Upper lobe of right lung (tissue), 1 donor: ENCODE measurements around the gene UTP25. TPM values are rescaled to one million over a fixed set of nuclear protein-coding genes. Genes with fewer than 3 reads are reported as not detected.

Experiments used
- ATAC-seq: fragments of 200-7000 bp; cut with Tn5 transposase; one replicate; pipeline ENCODE4 v1.9.1; 2020; ENCODE audit warnings: mild to moderate bottlenecking, moderate library complexity
- DNase-seq: peaks from one replicate; pipeline ENCODE4 v3.0.0-alpha.2; 2020
- H3K27ac ChIP-seq: fragments of 200-600 bp; one replicate; pipeline ENCODE4 v1.8.0; 2022
- H3K27me3 ChIP-seq: fragments of 200-600 bp; one replicate; pipeline ENCODE4 v1.8.0; 2022; ENCODE audit warnings: mild to moderate bottlenecking
- H3K36me3 ChIP-seq: fragments of 200-600 bp; one replicate; pipeline ENCODE4 v1.8.0; 2022
- H3K4me1 ChIP-seq: fragments of 200-600 bp; one replicate; pipeline ENCODE4 v1.8.0; 2022
- H3K4me3 ChIP-seq: fragments of 200-600 bp; one replicate; pipeline ENCODE4 v1.8.0; 2022; ENCODE audit warnings: mild to moderate bottlenecking
- H3K9me3 ChIP-seq: fragments of 200-600 bp; one replicate; pipeline ENCODE4 v1.8.0; 2022
- intact Hi-C: fragments of 100-400 bp; cut with DNase I; formaldehyde crosslinking; loops from one replicate; pipeline ENCODE4 v1.11.0; 2022
- total RNA-seq: library from RNA; stranded (reverse); fragmentation: NEBNext Ultra II Directional; extraction: Animal tissue kit (Norgen Biotek cat#: 25700); gene quantifications from one replicate; pipeline ENCODE4 v1.2.1, GENCODE V29; 2021
- TF ChIP-seq, protein P1 (sequence below): fragments of 200-600 bp; IDR thresholded peaks from one replicate; pipeline ENCODE4 v1.8.0; 2022; ENCODE audit warnings: antibody characterized with exemption
- donor health status: DM: no; HTN: yes; CAD: no; lungs with severe emphysema.

UTP25 gene
- total RNA-seq, 1 donor from 2014 or later, result 7.1 TPM

DNA sequence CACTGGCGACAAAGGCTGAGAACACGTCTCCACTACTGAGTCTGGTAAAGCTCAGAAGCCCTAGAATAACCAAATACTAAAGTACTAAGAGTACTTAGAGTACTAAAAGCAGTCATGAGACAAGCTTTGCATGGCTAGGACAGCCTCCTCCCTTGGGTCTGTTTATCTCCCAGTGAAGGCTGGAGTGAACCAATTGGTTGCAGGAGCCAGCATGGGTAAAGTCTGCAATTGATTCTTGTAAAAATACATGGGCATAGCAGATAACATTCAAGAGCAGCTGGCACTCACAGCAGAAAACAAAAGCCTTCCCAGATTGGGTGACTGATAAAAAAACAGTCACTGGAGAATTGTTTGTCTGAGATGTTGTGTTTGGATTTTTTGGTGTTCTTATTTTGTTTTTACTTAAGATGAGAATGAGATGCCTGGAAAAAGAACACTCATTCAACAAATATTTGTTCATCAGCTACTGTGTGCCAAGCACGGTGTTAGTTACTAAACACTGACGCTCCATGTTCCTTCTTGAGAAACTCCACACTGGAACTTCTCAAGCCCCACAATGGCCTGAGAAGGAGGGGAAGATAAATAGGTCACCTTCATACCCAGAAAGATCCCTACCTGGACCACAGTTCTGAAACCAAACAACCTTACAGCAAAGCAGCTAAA, 25.5 kb upstream of the UTP25 start:
- Histone ChIP-seq H3K9me3 (no peaks in the 10 kb centered on the region), H3K4me3 (no peak overlapping the region), H3K27ac (no peak overlapping the region), H3K36me3 (no peaks in the 10 kb centered on the region), H3K27me3 (no peaks in the 10 kb centered on the region), H3K4me1 (peaks cover 4% of the 10 kb centered on the region)
- no peak for ATAC-seq
- intact Hi-C loops, result no loop called here
- TF ChIP-seq, protein P1, sequence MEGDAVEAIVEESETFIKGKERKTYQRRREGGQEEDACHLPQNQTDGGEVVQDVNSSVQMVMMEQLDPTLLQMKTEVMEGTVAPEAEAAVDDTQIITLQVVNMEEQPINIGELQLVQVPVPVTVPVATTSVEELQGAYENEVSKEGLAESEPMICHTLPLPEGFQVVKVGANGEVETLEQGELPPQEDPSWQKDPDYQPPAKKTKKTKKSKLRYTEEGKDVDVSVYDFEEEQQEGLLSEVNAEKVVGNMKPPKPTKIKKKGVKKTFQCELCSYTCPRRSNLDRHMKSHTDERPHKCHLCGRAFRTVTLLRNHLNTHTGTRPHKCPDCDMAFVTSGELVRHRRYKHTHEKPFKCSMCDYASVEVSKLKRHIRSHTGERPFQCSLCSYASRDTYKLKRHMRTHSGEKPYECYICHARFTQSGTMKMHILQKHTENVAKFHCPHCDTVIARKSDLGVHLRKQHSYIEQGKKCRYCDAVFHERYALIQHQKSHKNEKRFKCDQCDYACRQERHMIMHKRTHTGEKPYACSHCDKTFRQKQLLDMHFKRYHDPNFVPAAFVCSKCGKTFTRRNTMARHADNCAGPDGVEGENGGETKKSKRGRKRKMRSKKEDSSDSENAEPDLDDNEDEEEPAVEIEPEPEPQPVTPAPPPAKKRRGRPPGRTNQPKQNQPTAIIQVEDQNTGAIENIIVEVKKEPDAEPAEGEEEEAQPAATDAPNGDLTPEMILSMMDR, result no peak
- no peak for DNase-seq

DNA sequence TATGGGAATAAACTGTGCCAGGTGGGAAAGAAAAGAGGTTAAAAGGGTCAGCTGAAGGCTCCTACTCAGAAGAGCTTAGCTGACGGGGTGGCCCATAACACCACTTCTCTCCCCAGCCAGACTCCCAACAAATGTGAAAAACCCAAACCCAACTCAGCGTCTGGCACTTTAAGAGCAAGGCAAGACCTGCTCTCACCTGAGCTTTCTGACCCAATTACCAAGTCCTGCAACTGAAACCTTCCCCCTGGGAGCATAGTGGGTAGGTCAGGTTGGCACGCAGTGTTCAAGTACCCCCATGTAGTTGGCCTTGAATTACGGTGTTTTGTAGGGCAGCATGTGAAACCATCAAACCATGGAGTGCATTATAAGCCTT, 25.0 kb upstream of the UTP25 start:
- no peak overlapping the region for H3K27ac ChIP-seq
- TF ChIP-seq, protein P1, result no peak
- ATAC-seq, result no peak
- H3K27me3 ChIP-seq, result no peaks in the 10 kb centered on the region
- H3K4me1 ChIP-seq, result peaks cover 4% of the 10 kb centered on the region
- no peak overlapping the region for H3K4me3 ChIP-seq
- intact Hi-C loops, result no loop called here
- H3K9me3 ChIP-seq, result no peaks in the 10 kb centered on the region
- H3K36me3 ChIP-seq, result no peaks in the 10 kb centered on the region
- no peak for DNase-seq

DNA sequence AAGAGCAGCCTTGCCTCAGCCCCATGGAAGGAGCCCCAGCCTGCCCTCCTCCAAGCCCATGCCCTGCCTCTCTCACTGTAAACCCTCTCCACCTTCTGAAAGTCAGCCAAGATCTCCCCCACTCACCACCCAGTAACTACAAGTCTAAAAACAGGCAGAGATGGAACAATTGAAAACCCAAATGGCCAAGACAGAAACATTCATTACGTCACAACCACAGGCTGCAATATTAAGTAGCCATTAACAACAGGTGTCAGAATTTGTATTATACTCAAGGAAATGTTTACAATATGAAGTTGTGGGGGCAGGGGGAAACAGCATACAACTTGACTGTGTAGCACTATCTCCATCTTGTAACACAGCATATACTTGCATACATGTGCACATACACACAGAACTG, 24.2 kb upstream of the UTP25 start:
- no peaks in the 10 kb centered on the region for H3K36me3 ChIP-seq
- TF ChIP-seq, protein P1, result no peak
- no peak overlapping the region for H3K27ac ChIP-seq
- DNase-seq (no peak), ATAC-seq (no peak)
- no peak overlapping the region for H3K4me3 ChIP-seq
- peaks cover 4% of the 10 kb centered on the region for H3K4me1 ChIP-seq
- no peaks in the 10 kb centered on the region for H3K9me3 ChIP-seq
- intact Hi-C loops, result no loop called here
- no peaks in the 10 kb centered on the region for H3K27me3 ChIP-seq

DNA sequence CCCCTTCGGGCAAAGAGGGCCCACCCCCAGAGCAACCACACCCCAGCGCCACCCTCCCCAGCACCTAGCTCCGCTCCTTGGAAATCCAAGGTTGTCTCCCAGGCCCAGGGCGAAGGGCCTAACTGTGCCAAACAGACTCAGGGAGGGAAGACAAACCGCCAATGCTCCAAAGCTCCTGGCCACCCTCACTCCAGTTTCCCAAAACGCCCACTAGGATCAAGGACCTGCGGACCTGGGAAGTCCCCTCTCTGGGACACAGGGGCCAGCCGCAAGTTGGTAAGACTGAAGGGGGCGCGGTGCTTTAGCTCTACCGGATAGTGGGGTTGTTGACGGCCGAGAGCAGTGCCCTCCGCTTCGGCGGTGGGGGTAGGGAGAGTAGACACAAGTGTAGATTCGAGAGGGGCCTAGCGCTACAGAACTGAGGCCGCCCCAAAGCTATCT, 22.4 kb upstream of the UTP25 start:
- peak overlapping the region; percentile 52 for H3K4me3 ChIP-seq
- peak overlapping the region; percentile 71 for H3K27ac ChIP-seq
- TF ChIP-seq, protein P1, result no peak
- ATAC-seq (peak; percentile 40), DNase-seq (peak; percentile 68)
- H3K36me3 ChIP-seq, result no peaks in the 10 kb centered on the region
- no peaks in the 10 kb centered on the region for H3K27me3 ChIP-seq
- intact Hi-C loops, result no loop called here
- no peaks in the 10 kb centered on the region for H3K9me3 ChIP-seq
- peaks cover 4% of the 10 kb centered on the region for H3K4me1 ChIP-seq

DNA sequence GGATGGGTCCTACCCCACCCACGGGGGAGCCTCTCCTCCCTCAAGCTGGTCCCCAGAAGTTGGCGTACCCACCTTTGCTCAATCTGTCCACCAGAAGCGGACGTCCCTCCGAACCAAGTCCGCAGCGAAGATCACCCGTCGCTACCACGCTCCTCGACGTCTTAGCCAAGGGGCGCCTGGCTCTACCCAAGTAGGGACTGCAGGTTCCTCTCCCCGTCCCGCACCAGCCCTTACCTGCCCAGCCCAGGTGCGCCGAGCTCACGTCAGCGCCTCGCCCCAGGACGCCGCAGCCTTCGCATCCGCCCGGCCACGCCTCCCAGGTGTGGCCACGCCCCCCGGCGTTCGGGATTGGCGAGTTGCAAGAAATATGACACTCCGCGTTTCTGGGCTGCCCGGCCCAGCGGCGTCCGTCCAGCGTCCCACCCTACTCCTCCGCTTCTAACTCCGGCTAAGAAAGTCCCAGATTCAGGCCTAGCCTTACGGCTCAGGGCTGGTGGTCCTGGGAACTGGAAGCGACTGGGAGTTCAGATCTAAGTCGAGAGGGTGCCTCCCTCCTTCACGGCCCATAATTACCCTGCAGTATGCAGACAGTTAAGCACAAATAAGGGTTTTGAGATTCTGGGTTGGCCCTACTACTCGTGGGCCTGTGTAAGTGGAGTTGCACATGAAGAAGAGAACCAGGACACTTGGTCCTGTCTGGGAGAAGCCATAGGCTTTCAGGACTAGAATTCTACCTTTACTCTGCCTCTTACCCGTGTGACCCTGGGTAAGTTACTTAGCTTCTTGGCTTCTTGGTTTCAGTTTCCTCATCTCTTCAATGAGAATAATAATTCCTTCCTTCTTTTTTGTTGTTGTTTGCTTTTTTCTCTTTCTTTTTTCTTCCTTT, 21.7 kb upstream of the UTP25 start, which contains the start of gene IRF6:
TSS of gene IRF6 (minus strand) at position 268 of the 886 bp plus-strand sequence. CDS start 4,729 bp downstream, outside the sequence.
- TF ChIP-seq, protein P1, result no peak
- peak; percentile 97 for ATAC-seq
- peak; percentile 97 for DNase-seq
- intact Hi-C loops, result no loop called here
- H3K27ac ChIP-seq, result peak within 1 kb of the TSS; percentile 71
- no peaks in the 10 kb centered on the region for H3K27me3 ChIP-seq
- peaks cover 4% of the 10 kb centered on the region for H3K4me1 ChIP-seq
- peak within 1 kb of the TSS; percentile 52 for H3K4me3 ChIP-seq
- no peaks in the 10 kb centered on the region for H3K9me3 ChIP-seq
- H3K36me3 ChIP-seq, result no peaks in the 10 kb centered on the region
